Neural progenitor cell (in vitro differentiated cells): ENCODE measurements around the gene CD300LB. TPM values are rescaled to one million over a fixed set of nuclear protein-coding genes. Genes with fewer than 3 reads are reported as not detected.

ENCODE experiments used
- DNase-seq: peaks from one replicate; pipeline ENCODE4 v3.0.0-alpha.2; 2016; ENCODE audit warnings: low spot score
- H2AFZ ChIP-seq: fragments of 200-600 bp; sonication (generic); replicated peaks from 2 replicates; pipeline ENCODE4 v1.6.1; 2016; ENCODE audit warnings: antibody characterized with exemption
- H3F3A ChIP-seq: fragments of 200-600 bp; sonication (generic); 2 replicates; pipeline ENCODE4 v1.6.1; 2016; ENCODE audit warnings: antibody characterized with exemption, low read depth
- H3K27ac ChIP-seq: fragments of 200-600 bp; sonication (generic); 2 replicates; pipeline ENCODE4 v1.5.1; 2016; ENCODE audit warnings: mild to moderate bottlenecking
- H3K27me3 ChIP-seq: fragments of 200-600 bp; sonication (generic); 2 replicates; pipeline ENCODE4 v1.6.1; 2016; ENCODE audit warnings: mild to moderate bottlenecking, moderate library complexity
- H3K36me3 ChIP-seq: fragments of 200-600 bp; sonication (generic); 2 replicates; pipeline ENCODE4 v1.5.1; 2016
- H3K4me1 ChIP-seq: fragments of 200-600 bp; sonication (generic); 2 replicates; pipeline ENCODE4 v1.6.1; 2016; ENCODE audit warnings: mixed run types
- H3K4me2 ChIP-seq: fragments of 200-600 bp; sonication (generic); 2 replicates; pipeline ENCODE4 v1.6.1; 2016
- H3K4me3 ChIP-seq: fragments of 200-600 bp; sonication (generic); 2 replicates; pipeline ENCODE4 v1.5.1; 2016
- H3K79me2 ChIP-seq: fragments of 200-600 bp; sonication (generic); 2 replicates; pipeline ENCODE4 v1.6.1; 2016; ENCODE audit warnings: low read depth
- H3K9ac ChIP-seq: fragments of 200-600 bp; sonication (generic); 2 replicates; pipeline ENCODE4 v1.6.1; 2016
- H3K9me3 ChIP-seq: fragments of 200-600 bp; sonication (generic); 2 replicates; pipeline ENCODE4 v1.5.1; 2016; ENCODE audit warnings: low read depth
- H4K20me1 ChIP-seq: fragments of 200-600 bp; sonication (generic); 2 replicates; pipeline ENCODE4 v1.6.1; 2016; ENCODE audit warnings: low read depth
- H3K27ac Mint-ChIP-seq: 3 replicates; pipeline ENCODE4 v1.8.0; 2021; ENCODE audit warnings: mixed read lengths
- H3K27me3 Mint-ChIP-seq: 2 replicates; pipeline ENCODE4 v1.8.0; 2022; ENCODE audit warnings: low read depth, mild to moderate bottlenecking, inconsistent platforms, moderate library complexity, mixed read lengths; ENCODE audit not compliant: insufficient read depth
- H3K36me3 Mint-ChIP-seq: 3 replicates; pipeline ENCODE4 v1.8.0; 2021; ENCODE audit warnings: mixed read lengths
- H3K4me1 Mint-ChIP-seq: 3 replicates; pipeline ENCODE4 v1.8.0; 2021; ENCODE audit warnings: mixed read lengths
- H3K4me3 Mint-ChIP-seq: 3 replicates; pipeline ENCODE4 v1.8.0; 2021; ENCODE audit warnings: mild to moderate bottlenecking, moderate library complexity, mixed read lengths
- H3K9me3 Mint-ChIP-seq: 3 replicates; pipeline ENCODE4 v1.8.0; 2020; ENCODE audit warnings: mixed read lengths
- CTCF ChIP-seq: fragments of 200-600 bp; sonication (generic); IDR thresholded peaks from 2 replicates; pipeline ENCODE4 v1.5.1; 2017; ENCODE audit warnings: antibody characterized with exemption, mild to moderate bottlenecking
- EZH2 ChIP-seq: fragments of 200-600 bp; sonication (generic); IDR thresholded peaks from 2 replicates; pipeline ENCODE4 v1.6.1; 2017; ENCODE audit warnings: antibody characterized with exemption, mild to moderate bottlenecking, moderate library complexity
- EZH2phosphoT487 ChIP-seq: fragments of 200-600 bp; sonication (generic); IDR thresholded peaks from 2 replicates; pipeline ENCODE4 v1.6.1; 2017; ENCODE audit warnings: antibody characterized with exemption
- total RNA-seq: library from RNA; depleted of rRNA; stranded (reverse); fragments of >200 nt; gene quantifications from 2 replicates; pipeline ENCODE4 v1.2.3, GENCODE V29; 2015; ENCODE audit warnings: low replicate concordance

CD300LB gene
- total RNA-seq, 1 donor from 2014 or later, result not detected

GRCh38 chr17:74544991-74545842 lies 13.9 kb upstream of the CD300LB start:
- H3K27ac Mint-ChIP-seq, result peak overlapping the region; percentile 29
- no peak for DNase-seq
- Histone ChIP-seq H3K4me3 (no peak overlapping the region), H3K4me2 (no peak overlapping the region), H3F3A (no peaks in the 10 kb centered on the region), H2AFZ (no peak overlapping the region), H3K4me1 (no peaks in the 10 kb centered on the region), H3K9ac (no peak overlapping the region), H3K36me3 (no peaks in the 10 kb centered on the region), H3K79me2 (no peaks in the 10 kb centered on the region), H3K9me3 (no peaks in the 10 kb centered on the region), H4K20me1 (no peaks in the 10 kb centered on the region), H3K27ac (no peak overlapping the region), H3K27me3 (no peaks in the 10 kb centered on the region)
- H3K27me3 Mint-ChIP-seq, result peaks cover 6% of the 10 kb centered on the region
- no peaks in the 10 kb centered on the region for H3K36me3 Mint-ChIP-seq
- no peaks in the 10 kb centered on the region for H3K9me3 Mint-ChIP-seq
- no peak for TF ChIP-seq EZH2phosphoT487
- TF ChIP-seq CTCF, result no peak
- TF ChIP-seq EZH2, result no peak
- no peak overlapping the region for H3K4me3 Mint-ChIP-seq
- peaks cover 11% of the 10 kb centered on the region for H3K4me1 Mint-ChIP-seq

- H3K36me3 Mint-ChIP-seq, result no peaks in the 10 kb centered on the region
- DNase-seq, result no peak
- peaks cover 6% of the 10 kb centered on the region for H3K27me3 Mint-ChIP-seq
- peak overlapping the region; percentile 94 for H3K27ac Mint-ChIP-seq
- Histone ChIP-seq H3K36me3 (no peaks in the 10 kb centered on the region), H3K79me2 (no peaks in the 10 kb centered on the region), H3F3A (no peaks in the 10 kb centered on the region), H4K20me1 (no peaks in the 10 kb centered on the region), H3K4me3 (no peak overlapping the region), H3K9ac (no peak overlapping the region), H3K4me1 (no peaks in the 10 kb centered on the region), H3K27me3 (no peaks in the 10 kb centered on the region), H3K4me2 (no peak overlapping the region), H2AFZ (no peak overlapping the region), H3K27ac (no peak overlapping the region), H3K9me3 (no peaks in the 10 kb centered on the region)
- no peak overlapping the region for H3K4me3 Mint-ChIP-seq
- H3K9me3 Mint-ChIP-seq, result no peaks in the 10 kb centered on the region
- no peak for TF ChIP-seq EZH2
- no peak for TF ChIP-seq EZH2phosphoT487
- TF ChIP-seq CTCF, result no peak
- H3K4me1 Mint-ChIP-seq, result peaks cover 11% of the 10 kb centered on the region
Measured at GRCh38 chr17:74543891-74544760, 12.9 kb upstream of the CD300LB start.

- H3K4me1 ChIP-seq, result no peaks in the 10 kb centered on the region
- peaks cover 8% of the 10 kb centered on the region for H3K27me3 Mint-ChIP-seq
- no peak overlapping the region for H3K4me3 Mint-ChIP-seq
Measured at GRCh38 chr17:74543406-74543805, 12.1 kb upstream of the CD300LB start.

More at GRCh38 chr17:74543406-74543805, 12.1 kb upstream of the CD300LB start:
- no peaks in the 10 kb centered on the region for H3K36me3 Mint-ChIP-seq
- Histone ChIP-seq H3K9me3 (no peaks in the 10 kb centered on the region), H3K79me2 (no peaks in the 10 kb centered on the region), H3K9ac (no peak overlapping the region), H3K4me2 (no peak overlapping the region), H3K4me3 (no peak overlapping the region), H4K20me1 (no peaks in the 10 kb centered on the region), H2AFZ (no peak overlapping the region), H3F3A (no peaks in the 10 kb centered on the region), H3K27me3 (peaks cover 2% of the 10 kb centered on the region), H3K36me3 (no peaks in the 10 kb centered on the region), H3K27ac (no peak overlapping the region)
- TF ChIP-seq EZH2phosphoT487 (no peak), EZH2 (no peak), CTCF (no peak)
- no peak for DNase-seq
- H3K4me1 Mint-ChIP-seq, result peaks cover 11% of the 10 kb centered on the region
- H3K9me3 Mint-ChIP-seq, result no peaks in the 10 kb centered on the region
- no peak overlapping the region for H3K27ac Mint-ChIP-seq
